AG09319 (cell line): ENCODE measurements around the gene C2CD3.

ENCODE experiments used
- DNase-seq: peaks from one replicate; pipeline ENCODE4 v3.0.0-alpha.2; 2010; ENCODE audit warnings: low read depth; ENCODE audit errors: extremely low read depth
- TF ChIP-seq, protein P1 (sequence below): IDR thresholded peaks from 2 replicates; pipeline ENCODE4 v1.5.1; 2011; ENCODE audit warnings: low read depth, mild to moderate bottlenecking, inconsistent platforms, low read length, moderate library complexity

Gene C2CD3

DNA sequence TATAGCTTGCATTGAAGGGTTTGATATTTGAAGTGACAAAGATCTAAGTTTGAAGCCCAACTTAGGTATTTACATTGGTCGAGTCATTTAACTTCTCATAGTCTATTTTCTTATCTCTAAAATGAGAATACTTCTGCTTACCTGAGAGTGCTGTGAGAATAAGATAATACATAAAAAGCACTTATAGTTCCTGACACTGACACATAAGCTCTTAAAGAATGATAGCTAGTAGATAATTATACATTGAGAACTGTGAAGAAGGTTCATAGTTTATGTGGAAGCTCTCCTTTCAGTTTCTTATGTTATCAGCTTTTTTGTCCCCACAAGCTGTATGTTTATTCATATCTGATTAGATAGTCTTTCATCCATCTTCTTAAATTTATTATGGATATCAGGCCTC, 5.1 kb upstream of the C2CD3 start:
- TF ChIP-seq, protein P1, sequence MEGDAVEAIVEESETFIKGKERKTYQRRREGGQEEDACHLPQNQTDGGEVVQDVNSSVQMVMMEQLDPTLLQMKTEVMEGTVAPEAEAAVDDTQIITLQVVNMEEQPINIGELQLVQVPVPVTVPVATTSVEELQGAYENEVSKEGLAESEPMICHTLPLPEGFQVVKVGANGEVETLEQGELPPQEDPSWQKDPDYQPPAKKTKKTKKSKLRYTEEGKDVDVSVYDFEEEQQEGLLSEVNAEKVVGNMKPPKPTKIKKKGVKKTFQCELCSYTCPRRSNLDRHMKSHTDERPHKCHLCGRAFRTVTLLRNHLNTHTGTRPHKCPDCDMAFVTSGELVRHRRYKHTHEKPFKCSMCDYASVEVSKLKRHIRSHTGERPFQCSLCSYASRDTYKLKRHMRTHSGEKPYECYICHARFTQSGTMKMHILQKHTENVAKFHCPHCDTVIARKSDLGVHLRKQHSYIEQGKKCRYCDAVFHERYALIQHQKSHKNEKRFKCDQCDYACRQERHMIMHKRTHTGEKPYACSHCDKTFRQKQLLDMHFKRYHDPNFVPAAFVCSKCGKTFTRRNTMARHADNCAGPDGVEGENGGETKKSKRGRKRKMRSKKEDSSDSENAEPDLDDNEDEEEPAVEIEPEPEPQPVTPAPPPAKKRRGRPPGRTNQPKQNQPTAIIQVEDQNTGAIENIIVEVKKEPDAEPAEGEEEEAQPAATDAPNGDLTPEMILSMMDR = no peak
- no peak for DNase-seq

GRCh38 chr11:74171997-74172396, 1.2 kb upstream of the C2CD3 start:
- TF ChIP-seq, protein P1 = no peak
- DNase-seq = no peak

DNA sequence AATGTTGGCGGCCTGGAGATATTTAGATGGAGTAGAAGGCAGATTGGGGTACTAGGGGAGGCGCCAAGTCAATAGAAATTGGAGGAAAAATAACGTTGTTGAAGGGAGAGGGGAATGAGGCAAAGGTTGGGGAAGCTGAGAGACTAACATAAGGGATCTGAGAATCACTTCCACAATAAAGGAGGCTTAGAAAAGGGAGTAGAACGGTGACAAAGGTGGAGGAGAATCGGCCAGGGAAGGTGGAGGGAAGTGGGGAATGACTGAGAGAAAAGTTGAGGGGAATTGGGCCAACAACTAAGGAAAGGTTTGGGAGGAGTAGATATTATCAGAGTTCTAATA, 797 bp upstream of the C2CD3 start:
- no peak for DNase-seq
- TF ChIP-seq, protein P1 = no peak

- TF ChIP-seq, protein P1 = no peak
- no peak for DNase-seq
These were observed 904 bp downstream of the C2CD3 start for GRCh38 chr11:74169738-74170458.

DNA sequence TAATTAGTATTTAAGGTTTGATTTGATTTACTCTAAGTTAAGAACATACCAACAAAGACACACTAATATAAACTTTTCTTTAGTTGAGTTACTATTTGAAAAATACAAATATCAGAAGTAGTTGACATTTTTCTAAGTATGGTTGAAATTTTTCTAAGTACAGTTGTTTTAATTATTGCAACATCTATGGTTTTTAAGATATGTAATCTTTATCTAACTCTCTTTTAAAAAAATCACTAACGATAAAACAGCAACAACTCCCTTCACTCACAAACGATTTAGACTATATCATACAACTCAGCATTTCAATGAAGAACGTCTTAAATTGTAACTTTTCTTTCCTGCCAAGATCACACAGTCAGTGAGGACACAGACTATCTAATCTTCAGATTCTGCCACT, 2.0 kb downstream of the C2CD3 start:
- DNase-seq = no peak
- TF ChIP-seq, protein P1 = no peak

GRCh38 chr11:74162681-74163467, 7.9 kb downstream of the C2CD3 start:
- no peak for DNase-seq
- TF ChIP-seq, protein P1 = no peak

- no peak for DNase-seq
- TF ChIP-seq, protein P1 = no peak
These were observed 11.2 kb downstream of the C2CD3 start for GRCh38 chr11:74159642-74160041.
